G401 (cell line): ENCODE measurements around the gene LSM2. TPM values are rescaled to one million over a fixed set of nuclear protein-coding genes. Genes with fewer than 3 reads are reported as not detected.

ENCODE experiments used
- DNase-seq: peaks from one replicate; pipeline ENCODE4 v3.0.0-alpha.2; 2015; ENCODE audit warnings: low spot score
- in situ Hi-C: cut with HindIII; loops from 2 replicates; pipeline ENCODE4 v1.10.0; 2016; ENCODE audit warnings: low sequenced_read_pairs, mixed read lengths
- total RNA-seq: library from RNA; depleted of rRNA; stranded (reverse); fragments of >200 nt; shearing (Covaris generic); gene quantifications from 2 replicates; pipeline ENCODE4 v1.2.3, GENCODE V29; 2014

LSM2 gene
- total RNA-seq, 1 experiment from 2014 or later = 64.0 TPM

- in situ Hi-C loops = no loop called here
- DNase-seq = no peak
Observed at GRCh38 chr6:31780507-31781243, 26.1 kb downstream of the LSM2 start.

GRCh38 chr6:31779908-31780307, 26.9 kb downstream of the LSM2 start:
- in situ Hi-C loops = no loop called here
- DNase-seq = no peak

- no peak for DNase-seq
- in situ Hi-C loops = no loop called here
Observed at GRCh38 chr6:31778999-31779885, 27.5 kb downstream of the LSM2 start.

- in situ Hi-C loops = no loop called here
- DNase-seq = no peak
Observed at GRCh38 chr6:31778193-31778592, 28.6 kb downstream of the LSM2 start.

- in situ Hi-C loops = no loop called here
Observed at GRCh38 chr6:31777667-31778050, 29.1 kb downstream of the LSM2 start.

GRCh38 chr6:31776989-31777666, 29.6 kb downstream of the LSM2 start, which contains the start of gene VWA7:
Gene VWA7 (minus strand): TSS chr6:31777328. CDS start chr6:31776779, 549 bp downstream.
- in situ Hi-C loops = no loop called here
- peak; percentile 69 for DNase-seq

More at GRCh38 chr6:31777667-31778050, 29.1 kb downstream of the LSM2 start:
- no peak for DNase-seq

GRCh38 chr6:31776485-31776988, 30.2 kb downstream of the LSM2 start:
- in situ Hi-C loops = no loop called here
- peak; percentile 44 for DNase-seq

- in situ Hi-C loops = no loop called here
- DNase-seq = peak; percentile 28
Observed at GRCh38 chr6:31775633-31776484, 30.9 kb downstream of the LSM2 start.

GRCh38 chr6:31775184-31775583, 31.6 kb downstream of the LSM2 start:
- in situ Hi-C loops = no loop called here
- DNase-seq = no peak

GRCh38 chr6:31771992-31772358, 34.8 kb downstream of the LSM2 start:
- in situ Hi-C loops = no loop called here
- DNase-seq = no peak

- DNase-seq = no peak
- in situ Hi-C loops = no loop called here
Observed at GRCh38 chr6:31770860-31771259, 35.9 kb downstream of the LSM2 start.

GRCh38 chr6:31769684-31770371, 36.9 kb downstream of the LSM2 start:
- in situ Hi-C loops = no loop called here
- DNase-seq = peak; percentile 29

GRCh38 chr6:31768363-31769257, 38.2 kb downstream of the LSM2 start:
- in situ Hi-C loops = no loop called here
- no peak for DNase-seq

- no peak for DNase-seq
- in situ Hi-C loops = no loop called here
Observed at GRCh38 chr6:31767096-31767645, 39.6 kb downstream of the LSM2 start.

- no peak for DNase-seq
- in situ Hi-C loops = no loop called here
Observed at GRCh38 chr6:31765910-31766794, 40.6 kb downstream of the LSM2 start.

- in situ Hi-C loops = no loop called here
- no peak for DNase-seq
Observed at GRCh38 chr6:31765559-31765909, 41.2 kb downstream of the LSM2 start.
